ENCODE data around the gene HPN. TPM values are rescaled to one million over a fixed set of nuclear protein-coding genes. Genes with fewer than 3 reads are reported as not detected.
"Not testable (repeated sequence)": the region's sequence is repeated elsewhere in the genome, so short reads cannot be mapped to it uniquely, and the experiment has no call there.

The HPN gene
- total RNA-seq, 1 experiment from 2014 or later = 0.11 TPM

DNA sequence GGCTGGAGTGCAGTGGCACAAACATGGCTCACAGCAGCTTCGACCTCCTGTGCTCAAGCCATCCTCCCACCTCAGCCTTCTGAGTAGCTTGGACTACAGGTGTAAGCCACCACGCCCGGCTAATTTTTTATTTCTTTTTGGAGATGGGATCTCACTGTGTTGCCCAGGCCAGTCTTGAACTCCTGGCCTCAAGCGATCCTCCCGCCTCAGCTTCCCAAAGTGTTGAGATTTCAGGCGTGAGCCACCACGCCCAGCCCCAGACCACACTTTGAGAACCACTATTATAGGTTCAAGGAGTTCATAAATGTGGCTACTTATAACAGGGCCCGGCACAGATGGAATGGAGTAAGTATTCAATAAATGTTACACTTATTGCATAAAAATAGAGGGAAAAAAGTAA, 14.5 kb upstream of the HPN start:
- no peak for DNase-seq (ENCODE audit: low read depth)

DNA sequence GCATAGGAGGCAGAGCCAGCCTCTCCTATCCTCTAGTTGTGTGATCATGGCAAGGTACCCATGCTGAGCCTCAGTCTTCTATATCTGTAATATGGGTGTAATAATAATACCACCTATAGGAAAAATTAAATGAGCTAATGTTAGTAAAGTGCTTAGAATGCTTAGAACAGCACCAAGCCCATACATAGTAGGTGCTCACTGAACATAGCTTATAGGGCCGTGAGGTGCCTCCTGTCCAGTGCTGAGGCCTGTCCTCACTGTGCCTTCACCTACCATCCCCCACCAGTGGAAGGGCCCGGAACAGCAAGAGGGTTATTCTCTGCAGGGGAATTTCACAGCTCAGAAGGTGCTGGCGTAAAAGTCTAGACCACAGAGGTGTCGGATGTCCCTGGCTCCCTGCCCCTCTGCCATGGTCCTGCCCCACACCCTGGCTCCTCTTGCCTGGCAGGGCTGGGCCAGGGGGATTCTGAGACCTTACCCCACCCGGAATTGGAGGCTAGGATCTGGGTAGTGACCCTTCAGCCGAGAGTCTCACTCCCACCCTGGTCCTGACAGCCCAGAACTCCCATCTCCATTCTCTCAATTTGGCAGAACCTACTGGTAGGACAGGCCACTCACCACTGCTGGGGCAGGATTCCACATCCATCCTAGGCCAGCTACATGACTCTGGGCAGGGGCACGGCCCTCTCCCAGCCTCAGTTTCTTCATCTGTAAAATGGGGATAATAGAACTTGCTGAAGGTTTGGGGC, 13.5 kb upstream of the HPN start:
- peak; percentile 36 for DNase-seq (ENCODE audit: low read depth)

DNA sequence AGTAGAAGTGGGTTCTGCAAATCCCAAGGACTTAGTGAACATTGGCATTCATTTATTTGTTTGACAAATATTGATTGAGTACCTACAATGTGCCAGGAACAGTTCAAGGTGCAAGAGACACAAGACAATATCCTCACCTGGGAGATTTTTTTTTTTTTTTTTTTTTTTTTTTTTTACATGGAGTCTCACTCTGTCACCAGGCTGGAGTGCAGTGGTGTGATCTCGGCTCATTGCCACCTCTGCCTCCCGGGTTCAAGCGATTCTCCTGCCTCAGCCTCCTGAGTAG, 13.0 kb upstream of the HPN start:
- DNase-seq (ENCODE audit: low read depth) = not testable (repeated sequence)

DNA sequence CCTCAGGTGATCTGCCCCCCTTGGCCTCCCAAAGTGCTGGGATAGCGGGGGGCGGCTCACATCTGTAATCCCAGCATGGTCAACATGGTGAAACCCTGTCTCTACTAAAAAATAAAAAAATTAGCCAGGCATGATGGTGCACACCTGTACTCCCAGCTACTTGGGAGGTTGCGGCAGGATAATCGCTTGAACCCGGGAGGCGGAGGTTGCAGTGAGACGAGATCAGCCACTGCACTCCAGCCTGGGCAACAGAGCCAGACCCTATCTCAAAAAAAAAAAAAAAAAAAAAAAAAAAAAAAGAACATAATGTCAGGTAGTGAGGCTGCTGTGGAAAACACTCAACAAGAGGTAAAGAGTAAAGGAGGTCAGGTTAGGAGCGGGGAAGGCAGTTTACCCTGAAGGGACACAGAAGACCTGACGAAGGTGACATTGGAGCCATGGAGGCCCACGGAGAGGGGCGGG, 12.2 kb upstream of the HPN start:
- DNase-seq (ENCODE audit: low read depth) = not testable (repeated sequence)

DNA sequence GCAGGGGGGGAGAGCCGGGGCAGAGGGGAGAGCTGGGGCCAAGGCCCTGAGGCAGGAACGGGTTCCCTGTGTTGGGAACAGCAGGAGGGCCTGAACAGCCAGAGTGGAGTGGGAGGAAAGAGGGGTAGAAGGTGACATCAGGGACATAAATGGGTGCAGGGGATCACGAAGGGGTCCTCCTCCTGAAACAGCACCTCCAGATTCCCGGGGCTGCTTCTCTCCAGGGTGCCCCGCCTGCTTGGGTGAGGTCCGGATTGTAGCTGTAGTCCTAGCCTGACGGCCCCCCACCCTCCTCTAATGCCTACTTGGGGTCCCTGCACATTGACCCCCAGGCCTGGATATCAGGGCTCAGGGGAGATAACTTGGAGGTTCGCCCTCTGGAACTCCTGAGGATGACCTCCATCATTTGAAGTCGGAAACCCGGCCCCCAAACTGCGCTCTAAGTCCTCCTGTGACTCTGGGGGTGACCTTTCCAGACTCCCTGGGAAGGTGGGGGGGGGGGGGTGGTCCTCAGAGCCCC, 11.7 kb upstream of the HPN start:
- DNase-seq (ENCODE audit: low read depth) = no peak

DNA sequence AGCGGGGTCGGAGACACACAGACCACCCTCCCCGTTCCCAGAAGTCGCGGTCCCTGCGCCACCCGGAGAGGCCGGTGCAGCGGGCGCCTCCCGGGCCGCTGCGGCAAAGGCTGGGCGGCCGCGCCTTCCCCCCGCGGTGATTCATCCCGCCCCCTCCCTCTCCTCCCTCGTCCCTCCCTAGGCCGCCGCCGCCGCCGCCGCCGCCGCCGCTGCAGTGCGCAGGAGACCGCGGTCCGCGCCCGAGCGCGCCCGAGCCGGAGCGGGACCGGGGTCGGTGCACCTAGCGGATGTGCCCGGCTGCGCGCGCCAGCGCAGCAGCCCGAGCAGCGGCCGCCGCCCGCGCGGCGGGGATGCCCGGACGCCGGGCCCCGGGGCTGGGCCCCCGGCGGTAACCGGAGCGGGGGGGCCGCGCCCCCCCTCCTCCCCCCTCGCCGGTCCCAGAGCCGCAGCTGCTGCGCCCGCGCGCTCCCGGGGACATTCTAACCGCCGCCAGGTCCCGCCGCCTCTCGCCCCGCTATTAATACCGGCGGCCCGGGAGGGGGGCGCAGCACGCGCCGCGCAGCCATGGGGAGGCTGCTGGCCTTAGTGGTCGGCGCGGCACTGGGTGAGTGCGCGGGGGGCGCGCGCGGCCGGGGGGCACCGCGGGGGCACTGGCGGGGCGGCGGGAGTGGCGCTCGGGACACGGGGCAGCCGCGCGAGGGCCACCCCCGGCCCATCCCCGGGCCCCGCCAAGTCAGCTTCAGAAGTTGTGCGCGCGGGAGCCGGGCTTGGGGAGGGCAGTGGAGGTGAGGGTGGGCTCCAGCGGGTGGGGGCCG, 11.1 kb upstream of the HPN start, which contains the start of gene SCN1B:
SCN1B (plus strand) TSS at position 214 of the 815 bp plus-strand sequence; CDS start at position 565, 351 bp downstream.
- DNase-seq (ENCODE audit: low read depth) = peak; percentile 53

DNA sequence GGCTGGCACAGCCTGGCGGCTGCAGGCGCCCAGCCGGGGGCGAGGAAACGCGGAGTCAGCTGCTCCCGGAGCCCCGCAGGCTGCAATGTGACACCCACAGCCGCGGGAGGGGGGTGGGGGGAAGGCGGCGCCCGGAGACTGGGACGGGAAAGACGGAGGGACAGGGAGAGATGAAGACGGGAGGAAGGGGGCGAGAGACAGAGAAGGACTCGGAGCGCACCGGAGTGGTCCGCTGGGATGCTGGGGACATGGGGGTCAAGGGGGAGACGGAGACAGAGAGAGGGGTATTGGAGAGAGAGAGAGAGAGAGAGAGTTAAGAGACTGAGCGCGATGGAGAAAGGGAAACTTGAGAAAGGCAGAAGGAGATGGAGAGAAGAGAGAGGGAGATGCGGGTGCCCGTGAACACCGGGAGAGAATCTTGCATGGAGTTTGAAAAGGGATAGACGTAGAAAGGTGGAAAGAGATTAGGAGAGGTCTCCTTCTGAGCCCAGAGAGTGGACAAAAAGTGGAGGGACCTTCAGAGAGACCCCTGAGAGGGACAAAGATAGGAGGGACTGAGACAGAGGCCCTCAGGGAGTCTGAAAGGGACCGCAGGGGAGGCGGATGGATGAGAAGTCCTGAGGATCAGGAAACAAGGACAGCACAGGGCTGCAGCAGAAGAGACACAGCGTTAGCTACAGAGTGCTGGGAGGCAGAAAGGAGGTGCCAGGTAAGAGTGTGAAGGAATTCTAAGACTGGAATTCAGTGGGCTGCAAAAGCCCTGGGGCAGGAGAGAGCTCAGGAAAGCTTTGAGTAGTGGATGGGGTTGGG, 10.2 kb upstream of the HPN start:
- DNase-seq (ENCODE audit: low read depth) = no peak

DNA sequence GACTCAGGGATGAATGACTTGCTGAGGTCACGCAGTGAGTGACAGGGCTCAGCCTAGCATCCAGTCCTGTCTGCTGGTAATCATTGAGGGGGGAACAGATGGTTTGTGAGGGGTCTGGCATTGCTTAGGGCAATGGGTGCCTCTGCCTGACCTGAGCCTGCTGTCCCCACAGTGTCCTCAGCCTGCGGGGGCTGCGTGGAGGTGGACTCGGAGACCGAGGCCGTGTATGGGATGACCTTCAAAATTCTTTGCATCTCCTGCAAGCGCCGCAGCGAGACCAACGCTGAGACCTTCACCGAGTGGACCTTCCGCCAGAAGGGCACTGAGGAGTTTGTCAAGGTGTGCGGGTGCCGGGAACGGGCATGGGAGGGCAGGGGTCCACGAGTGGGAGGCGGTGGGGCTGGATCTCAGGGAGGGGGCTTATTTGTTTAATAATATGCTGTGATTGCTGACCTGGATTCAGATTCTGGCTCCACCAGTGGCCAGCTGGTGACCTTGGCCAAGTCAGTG, 9.1 kb upstream of the HPN start:
- DNase-seq (ENCODE audit: low read depth) = no peak

DNA sequence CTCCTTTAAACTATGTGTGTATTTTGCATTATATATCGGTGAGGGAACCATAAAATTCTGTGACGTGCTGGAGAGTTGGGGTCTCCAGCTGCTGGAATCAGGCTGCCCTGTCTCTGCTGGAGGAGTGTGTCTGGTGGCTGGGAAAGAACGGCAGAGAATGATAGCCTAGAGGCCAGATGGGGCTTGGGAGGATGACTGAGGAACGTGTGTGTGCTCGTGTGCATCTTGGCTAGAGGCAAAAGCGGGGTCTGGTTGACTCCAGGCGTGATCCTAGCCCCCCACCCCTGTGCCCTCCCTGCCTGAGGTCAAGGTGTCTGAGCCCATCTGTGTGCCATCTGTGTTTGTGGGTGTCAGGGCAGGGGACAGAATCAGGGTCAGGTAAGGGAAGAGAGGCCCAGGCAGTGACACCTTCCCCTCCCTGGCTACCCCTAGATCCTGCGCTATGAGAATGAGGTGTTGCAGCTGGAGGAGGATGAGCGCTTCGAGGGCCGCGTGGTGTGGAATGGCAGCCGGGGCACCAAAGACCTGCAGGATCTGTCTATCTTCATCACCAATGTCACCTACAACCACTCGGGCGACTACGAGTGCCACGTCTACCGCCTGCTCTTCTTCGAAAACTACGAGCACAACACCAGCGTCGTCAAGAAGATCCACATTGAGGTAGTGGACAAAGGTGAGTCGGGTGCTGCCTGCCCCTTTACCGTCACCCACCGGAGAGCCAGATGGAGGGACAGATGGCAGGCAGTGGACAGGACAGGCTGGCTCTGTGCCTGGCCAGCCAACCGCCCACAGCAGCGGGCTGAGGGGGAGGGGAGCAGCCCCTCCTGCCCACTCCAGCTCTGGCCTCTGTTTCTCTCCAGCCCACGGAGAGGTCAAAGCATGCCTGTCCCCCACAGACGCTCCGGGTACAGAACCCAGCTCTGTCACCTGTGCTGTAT, 8.2 kb upstream of the HPN start:
- no peak for DNase-seq (ENCODE audit: low read depth)

DNA sequence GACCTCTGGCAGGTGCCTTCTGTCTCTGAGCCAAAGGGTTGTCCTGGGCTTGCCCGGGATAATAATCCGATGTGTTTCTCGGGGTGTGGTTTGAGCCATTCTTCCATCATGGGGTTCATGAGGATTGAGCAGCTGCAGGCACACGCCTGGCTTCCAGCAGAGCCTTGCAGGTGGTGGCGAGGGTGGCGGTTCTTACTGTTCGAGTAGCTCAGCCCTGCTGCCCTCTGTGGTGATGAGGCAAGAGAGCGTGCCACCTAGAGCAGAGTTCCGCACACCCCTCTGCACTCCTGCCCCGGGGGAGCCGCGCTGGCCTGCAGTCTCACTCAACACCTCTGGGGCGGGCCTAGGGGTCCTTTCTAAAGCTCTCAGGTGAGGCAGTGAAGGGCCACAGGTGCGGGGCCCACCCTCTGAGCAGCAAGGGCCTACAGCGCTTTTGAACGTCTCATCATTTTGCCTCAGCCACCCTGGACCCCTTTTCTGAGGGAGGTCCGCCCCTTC, 7.5 kb upstream of the HPN start:
- DNase-seq (ENCODE audit: low read depth) = no peak

DNA sequence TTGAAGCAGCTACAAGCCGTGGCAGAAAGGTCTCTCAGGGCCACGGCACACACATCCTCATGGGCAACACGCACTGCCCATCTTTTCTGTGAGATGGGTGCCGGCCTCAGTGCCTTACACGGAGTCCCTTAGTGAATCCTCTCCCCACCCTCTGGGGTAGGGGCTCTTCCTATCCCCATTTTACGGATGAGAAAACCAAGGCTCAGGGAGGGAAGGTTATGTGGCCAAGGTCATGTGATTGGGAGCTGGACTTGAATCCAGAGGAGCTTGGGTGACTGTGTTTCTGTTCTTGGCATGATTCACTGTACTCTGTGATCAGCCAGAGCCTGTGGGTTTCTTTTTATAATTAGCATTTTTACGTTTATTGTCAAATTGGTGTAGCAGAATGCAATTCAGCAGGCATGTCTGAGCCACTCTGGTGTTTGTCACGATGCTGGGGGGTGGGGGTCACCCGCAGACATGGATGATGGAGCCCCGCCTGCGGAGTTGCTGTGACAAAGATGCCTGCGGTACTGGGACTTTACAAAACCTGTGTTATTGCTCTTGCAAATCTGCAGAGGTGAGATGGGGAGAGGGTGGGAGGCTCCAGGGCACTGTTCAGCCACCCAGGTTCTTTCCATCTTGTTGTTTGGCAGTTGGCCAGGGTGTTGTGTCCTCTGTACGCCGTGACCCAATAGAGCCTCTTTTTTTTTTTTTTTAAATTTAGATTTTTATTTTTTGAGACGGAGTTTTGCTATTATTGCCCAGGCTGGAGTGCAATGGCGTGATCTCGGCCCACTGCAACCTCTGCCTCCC, 6.7 kb upstream of the HPN start:
- DNase-seq (ENCODE audit: low read depth) = no peak

DNA sequence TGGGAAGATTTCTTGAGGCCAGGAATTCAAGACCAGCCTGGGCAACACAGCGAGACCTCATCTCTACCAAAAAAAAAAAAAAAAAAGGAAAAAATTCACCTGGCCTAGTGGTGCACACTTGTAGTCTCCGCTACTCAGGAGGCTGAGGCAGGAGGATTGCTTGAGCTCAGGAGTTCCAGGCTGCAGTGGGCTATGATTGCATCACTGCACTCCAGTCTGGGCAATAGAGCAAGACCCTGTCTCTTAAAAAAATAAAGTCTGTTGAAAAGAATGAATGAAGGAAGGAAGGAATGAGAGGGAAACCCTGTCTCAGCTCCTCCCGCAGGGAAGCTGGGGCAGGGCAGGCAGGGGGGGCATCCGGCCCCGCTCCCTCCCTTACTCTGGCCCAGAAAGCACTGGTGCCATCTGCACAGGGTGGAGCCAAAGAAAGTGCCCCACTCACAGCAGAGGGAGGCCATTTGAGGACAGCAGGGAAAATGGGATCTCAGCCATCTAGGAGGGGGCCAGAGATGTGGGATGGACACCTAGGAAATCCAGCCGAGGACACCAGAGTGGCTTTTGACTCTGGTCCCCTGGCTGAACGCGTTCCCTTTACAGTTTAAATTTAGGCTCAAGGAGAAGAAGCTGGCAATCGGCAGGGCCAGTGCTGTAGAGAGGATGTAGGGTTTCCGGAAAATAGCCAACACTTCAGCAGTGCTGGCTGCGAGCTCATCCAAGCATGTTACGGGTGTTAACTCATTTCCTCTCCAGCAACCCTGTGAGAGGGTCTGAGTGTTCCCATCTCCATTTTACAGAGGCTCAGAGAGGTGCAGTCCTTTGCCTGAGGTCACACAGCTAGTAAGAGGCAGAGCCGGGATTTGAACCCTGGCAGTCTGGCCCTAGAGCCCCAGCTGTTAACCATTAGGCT, 3.6 kb upstream of the HPN start:
- DNase-seq (ENCODE audit: low read depth) = no peak

DNA sequence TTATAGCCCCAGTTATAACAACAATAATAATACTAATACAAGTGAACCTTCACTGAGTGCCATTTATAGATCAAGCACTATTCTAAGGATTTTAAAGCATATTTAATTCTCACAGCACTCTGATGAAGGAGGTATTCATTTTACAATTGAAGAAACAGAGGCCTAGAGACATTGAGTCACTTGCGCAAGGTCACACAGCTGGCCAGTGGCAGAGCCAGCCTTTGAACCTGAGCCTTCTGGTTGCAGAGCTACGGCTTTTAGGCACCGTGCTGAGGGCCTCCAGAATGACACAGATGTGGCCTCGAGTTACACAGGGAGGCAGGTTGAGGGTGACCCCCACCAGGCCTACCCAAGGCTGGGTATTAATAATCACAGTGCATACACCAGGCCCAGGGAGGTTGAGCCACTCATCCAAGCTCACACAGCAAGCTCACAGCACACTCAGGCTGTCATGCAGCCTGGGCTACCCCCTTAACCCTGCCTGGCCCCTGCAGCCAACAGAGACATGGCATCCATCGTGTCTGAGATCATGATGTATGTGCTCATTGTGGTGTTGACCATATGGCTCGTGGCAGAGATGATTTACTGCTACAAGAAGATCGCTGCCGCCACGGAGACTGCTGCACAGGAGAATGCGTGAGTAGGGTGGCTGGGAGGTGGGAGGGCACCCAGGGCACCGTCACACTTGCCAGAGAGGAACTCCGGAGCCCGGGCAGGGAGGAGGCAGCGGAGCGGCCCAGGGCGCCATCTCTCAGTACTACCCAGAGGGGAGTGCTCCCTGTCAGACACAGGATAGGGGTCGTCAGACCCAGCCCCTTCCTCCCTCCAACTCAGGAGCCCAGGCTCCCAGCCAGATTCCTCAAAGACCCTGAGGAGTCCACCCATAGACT, 2.7 kb upstream of the HPN start:
- no peak for DNase-seq (ENCODE audit: low read depth)

DNA sequence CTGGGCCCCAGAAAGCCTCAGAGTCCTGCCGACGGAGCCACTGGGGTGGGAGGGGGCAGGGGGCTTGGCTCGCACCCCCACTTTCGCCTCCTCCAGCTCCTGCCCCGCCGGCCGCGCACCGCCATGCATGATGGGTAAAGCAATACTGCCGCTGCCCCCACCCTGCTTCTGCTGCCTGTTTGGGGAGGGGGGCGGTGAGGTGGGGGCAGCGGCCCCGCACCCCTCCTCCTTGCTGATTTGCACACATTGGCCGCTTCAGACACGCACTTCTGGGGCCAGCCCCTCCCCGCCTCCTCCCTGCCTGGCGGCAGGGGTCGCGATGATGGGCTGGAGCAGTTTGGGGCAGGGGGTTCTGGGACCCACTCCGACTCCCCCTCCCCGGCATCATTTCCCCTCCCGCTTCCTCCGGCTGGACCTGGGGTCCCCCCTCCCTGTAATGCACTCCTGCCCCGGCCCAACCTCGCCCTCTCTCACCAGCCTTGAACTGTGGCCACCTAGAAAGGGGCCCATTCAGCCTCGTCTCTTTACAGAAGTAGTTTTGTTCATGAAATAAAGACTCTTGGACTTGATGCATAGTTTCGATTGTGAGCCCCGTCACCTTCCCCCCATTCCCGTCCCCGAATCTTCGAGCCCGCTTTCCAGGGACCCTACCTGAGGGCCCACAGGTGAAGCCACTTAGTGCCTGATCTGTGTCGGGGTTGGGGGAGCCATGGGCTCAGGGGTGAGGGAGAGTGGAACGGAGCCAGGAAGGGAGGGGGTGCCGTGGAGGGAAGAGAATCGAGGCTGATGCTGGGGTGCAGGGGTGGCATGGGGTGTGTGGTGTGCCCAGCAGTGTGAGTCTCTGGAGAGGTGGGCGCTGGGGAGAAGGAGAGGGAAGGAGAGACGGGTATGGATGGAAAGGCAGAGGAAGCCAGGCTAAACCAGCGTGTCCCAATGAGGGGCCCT, 1.4 kb upstream of the HPN start:
- no peak for DNase-seq (ENCODE audit: low read depth)

DNA sequence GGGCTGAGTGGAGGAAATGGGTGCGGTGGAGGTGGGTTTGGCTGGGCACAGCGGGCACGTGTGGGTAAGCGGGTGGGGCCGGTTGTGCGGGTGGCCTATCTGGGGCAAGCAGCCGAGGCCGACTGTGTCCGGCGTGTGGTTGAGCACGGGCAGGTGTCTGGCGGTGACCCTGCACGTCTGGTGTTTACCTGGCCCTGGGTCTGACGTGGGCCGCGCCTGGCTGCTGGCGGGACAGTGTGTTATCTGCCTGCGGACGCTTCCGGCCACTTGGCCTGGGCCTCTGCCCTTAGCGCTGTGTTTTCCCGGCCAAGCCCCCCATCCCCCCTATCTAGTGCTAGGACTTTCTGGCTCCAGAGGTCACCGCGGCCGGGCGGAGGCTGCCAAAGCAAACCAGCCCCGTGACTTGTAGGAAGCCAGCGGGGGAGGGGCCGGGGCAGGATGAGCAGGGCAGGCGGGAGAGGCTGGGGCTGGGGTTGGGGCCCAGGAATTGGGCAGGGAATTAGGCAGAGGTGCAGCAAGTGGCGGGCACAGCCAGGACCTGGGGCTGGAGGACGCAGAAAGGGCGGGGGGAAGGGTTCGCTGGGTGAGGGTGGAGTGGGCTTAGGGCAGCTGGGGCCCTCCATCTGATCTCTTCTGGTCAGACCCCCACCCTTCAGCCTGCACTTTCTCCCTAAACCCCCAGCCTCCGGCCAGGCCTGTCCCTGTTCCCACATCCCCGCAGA, 534 bp upstream of the HPN start:
- DNase-seq (ENCODE audit: low read depth) = no peak
